Inflammatory macrophage treated with lipopolysaccharide for 4 hours (primary cell): Measurements from ENCODE around the gene NUP133.
A peak's percentile ranks its signal among the peaks of the same experiment; 100 is the strongest.
"Not testable (repeated sequence)": the region's sequence is repeated elsewhere in the genome, so short reads cannot be mapped to it uniquely, and the experiment has no call there.

Source experiments
- DNase-seq: peaks from one replicate; pipeline ENCODE4 v3.0.0-alpha.2; 2020

Gene NUP133

DNA sequence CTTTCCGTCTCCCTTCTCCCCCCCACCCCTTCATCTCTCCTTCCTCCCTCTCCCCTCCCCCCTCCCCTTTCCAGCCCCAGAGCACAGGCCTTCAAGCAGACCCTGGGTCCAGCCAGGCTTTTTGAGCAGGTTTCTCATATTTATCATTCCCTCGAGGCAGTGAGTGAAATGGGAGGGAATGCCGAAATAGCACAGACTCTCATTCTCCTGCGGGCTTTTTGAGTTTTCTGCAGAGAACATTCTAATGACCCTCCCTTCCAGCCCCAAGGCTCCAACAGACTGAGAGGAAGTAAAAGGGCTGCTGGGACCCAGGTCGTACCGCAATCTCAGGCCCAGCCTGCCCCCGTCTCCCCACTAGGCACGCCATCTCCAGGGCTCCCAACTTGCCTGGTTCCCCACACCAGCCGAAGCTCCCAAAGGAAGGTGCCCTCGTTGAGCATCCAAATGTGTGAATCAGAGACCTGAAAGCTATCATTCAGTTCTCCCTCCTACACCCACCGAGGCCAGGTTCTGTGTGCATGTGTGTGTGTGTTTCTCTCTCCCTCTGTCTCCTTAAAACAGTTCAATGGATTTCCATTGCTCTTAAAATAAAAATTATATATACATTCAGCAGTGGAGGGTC is 96.6 kb downstream of the NUP133 start:
- DNase-seq: no peak

DNA sequence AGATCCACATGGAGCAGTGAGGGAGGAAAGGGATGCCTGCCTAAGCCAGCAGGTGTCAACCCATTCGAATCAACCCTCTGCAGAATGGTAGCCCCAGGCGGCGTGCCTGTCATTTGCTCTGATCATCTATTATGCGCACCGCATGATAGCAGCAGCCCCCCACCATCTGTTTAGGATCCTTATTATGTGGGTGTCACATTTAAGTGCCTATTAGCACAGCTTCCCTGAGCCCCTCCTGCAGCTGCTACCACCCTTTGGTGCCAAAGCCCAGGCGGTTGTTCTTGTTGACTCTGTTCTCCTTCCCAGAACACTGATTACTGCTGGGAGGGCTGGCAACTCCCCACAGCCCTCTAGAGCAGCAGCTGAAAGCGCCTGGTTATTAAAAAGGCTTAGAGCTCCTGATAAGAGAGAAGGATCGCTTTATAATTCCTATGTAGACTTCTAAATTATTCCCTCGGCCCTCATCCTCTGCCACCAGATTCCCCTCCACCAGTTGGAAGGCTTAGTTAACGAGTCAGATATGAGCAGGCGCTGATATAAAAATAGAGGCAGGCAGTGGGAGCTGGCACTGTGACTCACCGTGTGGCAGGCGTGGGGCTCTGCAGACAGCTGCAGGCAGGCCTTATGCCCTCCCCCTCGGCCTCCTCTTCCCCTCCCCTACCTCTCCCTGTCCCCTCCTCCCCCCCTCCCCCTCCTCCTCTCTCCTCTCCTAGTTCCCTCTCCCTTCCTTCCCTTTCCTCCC is 97.3 kb downstream of the NUP133 start:
- DNase-seq: peak; percentile 52

DNA sequence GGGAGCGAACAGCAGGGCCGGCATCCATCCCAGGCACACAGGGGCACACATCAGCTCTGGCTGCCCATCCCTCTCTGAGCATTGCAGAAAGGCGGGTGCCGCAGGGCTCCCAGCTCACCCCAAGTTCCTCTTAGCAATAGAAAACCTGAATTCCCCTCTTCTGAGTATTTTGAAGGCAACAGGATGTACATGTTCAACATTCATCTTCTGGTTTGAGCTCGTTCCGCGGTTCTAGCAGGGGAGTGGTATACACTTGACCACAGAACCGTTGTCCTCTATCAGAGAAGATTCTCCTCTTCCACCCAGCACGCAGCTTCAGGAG is 97.8 kb downstream of the NUP133 start:
- DNase-seq: no peak

DNA sequence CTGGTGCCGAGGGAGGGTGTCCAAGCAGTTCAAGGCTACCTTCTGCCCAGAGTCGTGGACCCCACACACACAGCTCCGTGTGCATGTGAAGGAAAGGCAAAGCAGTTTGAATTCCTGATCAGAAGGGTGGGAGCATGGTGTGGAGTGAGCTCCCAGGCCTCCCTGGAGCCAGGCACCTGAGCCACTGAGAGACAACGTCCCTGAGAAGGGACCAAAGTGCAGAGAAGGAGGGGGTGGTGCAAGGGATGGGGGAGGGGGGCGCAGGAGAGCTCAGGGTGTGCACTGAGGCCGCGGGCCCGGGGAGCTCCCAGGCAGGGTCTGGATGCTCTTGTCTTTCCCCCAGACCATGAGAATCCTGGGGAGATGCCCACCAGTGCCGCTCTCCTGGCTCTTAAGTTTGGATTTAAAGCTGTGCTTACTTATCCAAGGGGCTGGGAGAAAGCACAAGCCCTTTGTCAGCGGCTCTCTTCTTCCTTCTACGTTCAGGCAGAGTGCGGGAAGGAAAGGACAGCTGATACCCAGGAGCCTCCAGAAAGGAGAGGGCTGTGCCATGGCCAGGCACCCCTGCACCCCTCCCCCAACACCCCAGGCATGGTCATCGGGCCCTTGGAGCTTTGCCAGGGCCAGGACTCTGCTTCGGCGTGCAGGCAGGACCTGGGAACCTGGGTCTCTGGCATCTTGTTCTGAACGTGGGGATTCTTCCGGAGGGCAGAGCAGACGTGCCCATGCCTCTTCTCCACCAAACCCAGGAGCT is 98.3 kb downstream of the NUP133 start:
- DNase-seq: no peak

DNA sequence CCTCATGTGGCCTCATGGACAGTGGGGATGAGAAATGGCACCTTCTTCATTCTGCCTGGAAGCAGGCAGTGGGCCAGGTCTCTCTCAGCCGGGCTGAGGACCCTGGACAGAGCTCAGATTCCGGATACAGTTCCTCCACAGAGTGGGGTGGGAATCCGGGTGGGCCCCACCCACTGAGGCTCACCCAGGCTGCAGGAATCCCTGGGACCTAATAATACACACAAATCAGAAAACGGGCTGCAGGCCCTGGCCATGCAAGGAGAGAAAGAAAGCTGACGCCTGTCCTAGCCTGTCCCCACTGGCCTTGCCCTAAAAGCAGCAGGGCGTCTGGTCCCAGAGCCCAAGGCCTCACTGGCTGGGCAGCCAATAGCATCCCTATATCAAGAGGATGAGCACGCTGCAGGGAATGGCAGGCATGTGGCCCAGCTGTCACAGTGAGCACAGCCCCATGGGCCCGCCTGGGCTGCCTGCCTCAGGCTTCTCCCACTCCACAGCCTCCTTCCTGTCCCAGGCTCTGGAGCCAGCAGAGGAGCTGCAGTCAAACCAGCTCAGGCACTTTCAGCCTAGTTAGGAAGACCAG is 99.6 kb downstream of the NUP133 start:
- DNase-seq: no peak

DNA sequence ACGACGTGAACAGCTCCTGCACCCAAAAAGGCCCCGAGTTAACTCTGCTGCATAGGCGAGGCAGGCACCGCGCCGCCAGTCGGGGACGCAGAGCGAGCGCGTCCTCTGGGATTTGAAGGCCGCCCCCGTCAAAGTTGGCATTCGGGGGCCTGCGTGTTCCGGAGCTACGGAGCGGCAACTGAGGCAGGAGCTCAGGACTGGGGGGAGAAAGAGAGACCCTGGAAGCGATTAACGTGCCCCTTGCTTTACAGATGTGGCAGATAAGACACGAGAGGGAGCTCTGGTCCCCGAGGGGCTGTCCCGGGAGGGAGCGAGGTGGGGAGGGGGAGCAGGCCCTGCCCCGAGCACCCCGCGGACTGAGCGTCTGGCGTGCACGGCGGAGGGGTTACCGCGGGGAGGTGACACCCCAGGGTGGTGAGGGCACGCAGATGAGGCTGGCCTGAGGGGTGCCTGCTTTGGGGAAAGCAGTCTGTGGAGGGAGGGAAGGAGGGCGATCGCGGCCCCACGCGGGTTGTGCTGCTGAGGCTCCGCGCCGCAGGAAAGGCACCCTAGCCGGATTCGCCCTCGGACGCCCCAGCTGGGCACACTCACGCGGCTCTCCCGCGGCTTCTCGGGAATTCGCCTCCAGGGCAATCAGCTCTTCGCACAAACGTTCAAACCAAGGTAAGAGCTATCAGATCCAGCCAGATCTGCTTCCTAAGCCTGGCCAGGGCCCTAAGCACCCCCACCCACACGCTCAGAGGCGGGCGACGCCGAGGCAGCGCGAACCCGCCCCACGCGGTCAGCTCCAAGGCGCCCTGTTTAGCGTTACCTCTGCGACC is 100.7 kb downstream of the NUP133 start:
- DNase-seq: no peak

DNA sequence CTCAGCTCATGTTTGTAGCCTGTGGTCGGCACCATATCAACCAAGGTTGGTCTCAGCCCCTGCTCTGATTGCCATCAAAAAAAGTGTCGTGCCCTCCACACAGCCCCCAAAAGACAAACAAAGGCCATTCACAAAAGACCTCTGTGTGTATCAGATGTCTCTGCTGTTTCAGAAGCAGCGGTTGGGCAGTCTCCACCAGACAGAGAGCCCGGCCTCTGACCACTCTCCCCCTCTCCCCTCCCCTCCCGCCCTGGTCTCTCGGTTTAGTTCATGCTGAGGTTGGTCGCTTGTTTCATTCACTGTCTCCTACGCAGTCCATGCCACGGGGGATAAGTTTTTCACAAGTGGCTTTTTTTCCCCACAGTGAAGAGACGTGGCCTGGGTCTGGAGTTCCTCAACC is 101.3 kb downstream of the NUP133 start:
- no peak for DNase-seq

DNA sequence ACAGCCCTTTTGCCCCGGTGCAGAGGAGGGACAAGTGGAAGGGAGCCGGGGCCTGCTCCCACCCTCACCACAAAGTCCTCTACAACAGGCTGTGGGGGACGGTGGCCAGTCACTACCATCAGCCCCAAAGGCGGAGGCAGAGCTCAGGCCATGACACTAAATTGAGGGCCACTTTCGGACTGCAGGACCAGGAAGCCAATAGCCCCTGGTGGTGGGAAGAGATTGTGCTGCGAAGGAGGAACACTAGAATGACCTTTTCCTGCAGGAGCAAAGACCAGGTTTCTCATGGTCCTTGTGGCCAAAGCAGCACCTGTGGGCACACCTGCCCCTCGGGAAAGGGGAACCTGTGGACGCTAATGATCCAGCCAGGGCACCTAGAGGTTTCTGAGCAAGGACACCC is 104.6 kb downstream of the NUP133 start:
- no peak for DNase-seq

DNA sequence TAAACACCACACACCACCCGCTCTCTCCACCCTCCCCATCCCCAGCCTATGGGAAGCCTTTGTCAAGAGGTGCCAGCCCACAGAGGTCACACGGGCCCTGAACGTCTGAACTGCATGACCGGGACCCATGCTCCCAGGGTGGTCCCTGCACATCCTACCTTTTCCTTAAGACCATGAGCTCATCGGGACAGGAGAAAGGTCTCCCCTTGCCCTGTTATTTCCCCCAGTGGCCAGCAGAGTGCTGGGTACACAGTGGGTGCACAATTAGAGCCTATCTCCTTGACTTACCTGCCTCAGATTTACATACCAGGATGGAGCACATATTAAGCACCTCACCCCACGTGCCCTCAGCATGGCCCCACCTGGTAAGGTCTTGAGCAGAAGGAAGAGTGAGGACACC is 105.1 kb downstream of the NUP133 start:
- no peak for DNase-seq

DNA sequence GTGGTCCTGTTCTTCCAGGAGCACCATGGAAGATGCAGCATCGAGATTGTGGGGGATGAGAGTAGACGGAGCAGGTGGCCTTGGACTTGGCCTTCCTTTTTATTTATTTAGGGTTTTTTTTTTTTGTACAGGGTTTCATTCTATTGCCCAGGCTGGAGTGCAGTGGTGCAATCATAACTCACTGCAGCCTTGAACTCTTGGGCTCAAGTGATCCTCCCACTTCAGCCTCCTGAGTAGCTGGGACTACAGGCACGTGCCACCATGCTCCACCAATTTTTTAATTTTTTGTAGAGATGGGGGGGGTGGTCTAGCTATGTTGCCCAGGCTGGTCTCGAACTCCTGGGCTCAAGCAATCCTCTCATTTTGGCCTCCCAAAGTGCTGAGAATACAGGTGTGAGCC is 105.8 kb downstream of the NUP133 start:
- not testable (repeated sequence) for DNase-seq

DNA sequence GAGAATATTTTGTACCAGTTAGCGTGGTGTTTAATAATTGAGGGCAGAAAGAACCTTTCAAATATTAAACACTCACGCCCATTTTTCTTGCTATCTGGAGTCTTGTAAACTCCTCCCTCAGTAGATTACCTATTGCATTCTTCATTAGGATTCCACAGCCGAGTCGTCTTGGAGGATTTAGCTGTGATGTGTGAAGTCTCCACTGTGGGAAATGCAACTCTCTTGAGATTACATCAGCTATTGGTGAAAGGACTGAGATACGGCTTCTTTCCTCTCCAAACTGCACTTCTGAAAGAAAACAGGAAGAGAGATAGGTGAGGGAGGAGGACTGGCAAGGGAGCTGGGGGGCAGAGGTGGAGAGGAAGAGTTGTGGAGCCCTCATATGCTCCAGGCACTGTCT is 110.4 kb downstream of the NUP133 start:
- no peak for DNase-seq

DNA sequence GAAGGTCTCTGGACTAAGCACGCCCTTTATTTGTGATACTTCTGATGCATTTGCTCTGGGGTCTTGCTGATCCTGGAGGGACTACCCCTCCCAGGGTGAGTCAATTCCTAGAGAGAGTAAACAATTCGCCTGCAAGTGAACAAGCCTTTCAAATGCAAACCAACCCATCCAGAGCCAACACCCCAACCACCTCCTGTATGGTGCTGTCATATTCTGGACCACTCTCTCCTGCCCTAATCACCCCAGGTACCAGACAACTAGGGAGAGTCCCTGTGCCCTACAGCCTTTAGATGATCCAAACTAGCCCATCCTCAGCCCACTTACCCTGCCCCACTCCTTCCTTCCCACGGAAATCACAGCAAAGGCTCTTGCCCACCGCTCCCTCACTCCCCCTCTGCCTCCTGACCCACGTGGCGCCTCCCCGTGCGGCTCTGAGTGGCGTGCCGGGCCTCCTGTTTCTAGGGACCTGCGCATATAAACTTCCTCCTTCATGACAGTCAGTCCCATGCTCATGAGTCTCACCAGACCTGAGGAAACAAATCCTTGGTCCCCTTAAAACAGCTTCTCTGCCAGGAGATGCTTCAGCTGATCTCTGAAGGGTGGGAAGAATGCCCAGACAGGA is 111.4 kb downstream of the NUP133 start:
- DNase-seq: peak; percentile 9

DNA sequence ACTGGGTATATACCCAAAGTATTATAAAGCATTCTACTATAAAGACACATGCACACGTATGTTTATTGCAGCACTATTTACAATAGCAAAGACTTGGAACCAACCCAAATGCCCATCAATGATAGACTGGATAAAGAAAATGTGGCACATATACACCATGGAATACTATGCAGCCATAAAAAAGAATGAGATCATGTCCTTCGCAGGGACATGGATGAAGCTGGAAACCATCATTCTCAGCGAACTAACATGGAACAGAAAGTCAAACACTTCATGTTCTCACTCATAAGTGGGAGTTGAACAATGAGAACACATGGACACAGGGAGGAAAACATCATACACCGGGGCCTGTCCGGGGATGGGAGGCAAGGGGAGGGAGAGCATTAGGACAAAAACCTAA is 113.6 kb downstream of the NUP133 start:
- not testable (repeated sequence) for DNase-seq

DNA sequence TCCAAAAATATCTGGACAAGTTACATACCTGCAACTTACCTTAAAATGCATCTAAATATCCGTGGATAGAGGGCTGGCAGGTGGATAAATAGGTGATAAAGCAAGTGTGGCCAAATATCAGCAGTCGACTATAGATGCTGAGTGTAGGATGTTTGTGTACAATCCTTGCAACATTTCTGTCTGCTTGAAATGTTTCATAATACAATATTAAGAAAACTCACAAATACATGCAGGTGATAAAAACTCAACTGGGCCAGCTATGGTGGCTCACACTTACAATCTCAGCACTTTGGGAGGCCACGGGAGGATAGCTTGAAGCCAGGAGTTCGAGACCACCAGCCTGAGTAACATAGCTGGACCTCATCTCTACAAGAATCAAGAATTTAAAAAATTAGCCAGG is 115.2 kb downstream of the NUP133 start:
- DNase-seq: no peak
